Endothelial cell of umbilical vein (primary cell): ENCODE data around the gene ERBB3. TPM values are rescaled to one million over a fixed set of nuclear protein-coding genes. Genes with fewer than 3 reads are reported as not detected.

ENCODE experiments used
- BruUV-seq: library from RNA; stranded (reverse); fragments of 400-500 nt; replicated peaks from 2 replicates; lab custom pipeline; 2021; lab: Mats Ljungman, UMichigan
- CTCF ChIA-PET: fragments of 300-600, 350-600 bp; sonication (Branson Sonifier 250); formaldehyde crosslinking; loops from one replicate; lab custom pipeline; 2021; ENCODE audit warnings: antibody characterized with exemption, inconsistent platforms; lab: Charles Lee
- POLR2A ChIA-PET: fragments of 300-600, 350-600 bp; sonication (Branson Sonifier 250); formaldehyde crosslinking; loops from one replicate; lab custom pipeline; 2021; ENCODE audit warnings: antibody characterized with exemption, inconsistent platforms; lab: Charles Lee
- DNase-seq: peaks from one replicate; pipeline ENCODE4 v3.0.0-alpha.2; 2011; ENCODE audit warnings: low read depth, low spot score
- FAIRE-seq: peaks from 2 replicates; lab custom pipeline; 2011; peaks lifted over from hg19 to GRCh38; lab: Jason Lieb, UNC
- H2AFZ ChIP-seq: 2 replicates; pipeline ENCODE4 v1.6.0; 2012; ENCODE audit warnings: low read depth, low read length, control low read depth, inconsistent platforms
- H3K27ac ChIP-seq: 2 replicates; pipeline ENCODE4 v1.5.1; 2011; ENCODE audit warnings: low read depth, mild to moderate bottlenecking, control low read depth, low read length, moderate library complexity; ENCODE audit not compliant: insufficient read depth
- H3K27me3 ChIP-seq, 2 experiments: 2 replicates each; pipeline versions ENCODE4 v1.6.0 to v1.6.1; 2011; ENCODE audit warnings: low read length in 2 of 2, mixed read lengths in 1 of 2; ENCODE audit not compliant: control insufficient read depth in 2 of 2, insufficient read depth in 2 of 2
- H3K36me3 ChIP-seq, 2 experiments: 2 replicates in 1 of 2; 3 replicates in 1 of 2; pipeline ENCODE4 v1.5.1; 2011; ENCODE audit warnings: low read length in 2 of 2, mild to moderate bottlenecking in 1 of 2, moderate library complexity in 1 of 2; ENCODE audit not compliant: control insufficient read depth in 2 of 2, insufficient read depth in 2 of 2; ENCODE audit errors: extremely low read depth in 1 of 2
- H3K4me1 ChIP-seq: 3 replicates; pipeline ENCODE4 v1.5.1; 2011; ENCODE audit warnings: mild to moderate bottlenecking, low read length; ENCODE audit not compliant: control insufficient read depth, insufficient read depth; ENCODE audit errors: extremely low read depth
- H3K4me2 ChIP-seq: 2 replicates; pipeline ENCODE4 v1.6.1; 2011; ENCODE audit warnings: low read length, control low read depth, mixed read lengths; ENCODE audit not compliant: insufficient read depth
- H3K4me3 ChIP-seq, 3 experiments: fragments of 200-600 bp in 1 of 3; sonication (generic), shearing (Covaris generic) in 1 of 3; replicated peaks in 1 of 3; 2 replicates each; pipeline ENCODE4 v1.5.1; 2011 to 2016; ENCODE audit warnings: control low read depth in 3 of 3, low read length in 3 of 3, mild to moderate bottlenecking in 2 of 3, inconsistent platforms in 1 of 3, low read depth in 1 of 3, moderate library complexity in 1 of 3; ENCODE audit not compliant: insufficient read depth in 1 of 3
- H3K79me2 ChIP-seq: 2 replicates; pipeline ENCODE4 v1.6.0; 2012; ENCODE audit warnings: low read length, inconsistent platforms; ENCODE audit not compliant: control insufficient read depth, insufficient read depth
- H3K9ac ChIP-seq: replicated peaks from 2 replicates; pipeline ENCODE3; 2011; ENCODE audit warnings: low read length, control low read depth; ENCODE audit not compliant: insufficient read depth; ENCODE audit errors: extremely low read depth
- H3K9me1 ChIP-seq: replicated peaks from 3 replicates; pipeline ENCODE4 v1.6.0; 2011; ENCODE audit warnings: mild to moderate bottlenecking, low read length; ENCODE audit not compliant: control insufficient read depth, insufficient read depth; ENCODE audit errors: extremely low read depth
- H3K9me3 ChIP-seq: replicated peaks from 2 replicates; pipeline ENCODE4 v1.5.1; 2012; ENCODE audit warnings: low read length, inconsistent platforms; ENCODE audit not compliant: control insufficient read depth, insufficient read depth
- H4K20me1 ChIP-seq: replicated peaks from 2 replicates; pipeline ENCODE3; 2011; ENCODE audit warnings: mild to moderate bottlenecking, low read length; ENCODE audit not compliant: control insufficient read depth, insufficient read depth; ENCODE audit errors: extremely low read depth
- CTCF ChIP-seq, 2 donors: IDR thresholded peaks; 1 replicate in 1 of 2; 2 replicates in 1 of 2; pipeline ENCODE4 v1.5.1; 2011; ENCODE audit warnings: low read length in 2 of 2, mild to moderate bottlenecking in 2 of 2, moderate library complexity in 2 of 2, control low read depth in 1 of 2, inconsistent platforms in 1 of 2, low read depth in 1 of 2; ENCODE audit not compliant: insufficient read depth in 1 of 2; ENCODE audit errors: extremely low read depth in 1 of 2
- FOS ChIP-seq: IDR thresholded peaks from 2 replicates; pipeline ENCODE4 v1.6.1; 2011; ENCODE audit warnings: mild to moderate bottlenecking, low read length, moderate library complexity, borderline replicate concordance; ENCODE audit not compliant: insufficient read depth
- GATA2 ChIP-seq: IDR thresholded peaks from 2 replicates; pipeline ENCODE4 v1.7.0; 2011; ENCODE audit warnings: low read depth, mild to moderate bottlenecking, moderate library complexity, mixed read lengths, low read length; ENCODE audit not compliant: insufficient read length, insufficient read depth
- JUN ChIP-seq: IDR thresholded peaks from 2 replicates; pipeline ENCODE4 v1.6.1; 2011; ENCODE audit warnings: borderline replicate concordance, low read depth; ENCODE audit not compliant: insufficient read length, insufficient read depth
- MYC ChIP-seq: IDR thresholded peaks from one replicate; pipeline ENCODE4 v1.6.1; 2011; ENCODE audit warnings: mild to moderate bottlenecking, low read depth, low read length
- POLR2A ChIP-seq: IDR thresholded peaks from 2 replicates; pipeline ENCODE4 v1.6.1; 2012; ENCODE audit warnings: low read depth, mild to moderate bottlenecking, control low read depth, low read length
- POLR2AphosphoS5 ChIP-seq: IDR thresholded peaks from 2 replicates; pipeline ENCODE4 v1.6.1; 2012; ENCODE audit warnings: low read depth, mild to moderate bottlenecking, control low read depth, low read length, moderate library complexity; ENCODE audit not compliant: insufficient read depth
- dilution Hi-C: fragments of 300-500 bp; cut with MboI; formaldehyde crosslinking; loops from one replicate; pipeline ENCODE4 v1.15.0; 2019; ENCODE audit warnings: low sequenced_read_pairs; ENCODE audit not compliant: extremely low pct_ligation_motif_present
- intact Hi-C: fragments of 100-400 bp; cut with micrococcal nuclease; formaldehyde crosslinking; loops from one replicate; pipeline ENCODE4 v1.10.0; 2022
- polyA plus RNA-seq, 4 experiments: library from polyadenylated mRNA; depleted of rRNA in 3 of 4; stranded (reverse) in 3 of 4; unstranded in 1 of 4; fragments of >200 nt; gene quantifications; 2 replicates each; pipeline versions ENCODE4 v1.2.1 to v1.2.3, GENCODE V29; 2011 to 2012; ENCODE audit warnings: missing spikeins in 1 of 4
- total RNA-seq: library from RNA; stranded (reverse); gene quantifications from 2 replicates; pipeline ENCODE4 v1.2.3, GENCODE V29; 2021

The ERBB3 gene
- total and polyA plus RNA-seq, 2 donors (not counting 3 experiments of a cell fraction or from before 2014, with no cell fraction given): 0.11 to 1.5 TPM

DNA sequence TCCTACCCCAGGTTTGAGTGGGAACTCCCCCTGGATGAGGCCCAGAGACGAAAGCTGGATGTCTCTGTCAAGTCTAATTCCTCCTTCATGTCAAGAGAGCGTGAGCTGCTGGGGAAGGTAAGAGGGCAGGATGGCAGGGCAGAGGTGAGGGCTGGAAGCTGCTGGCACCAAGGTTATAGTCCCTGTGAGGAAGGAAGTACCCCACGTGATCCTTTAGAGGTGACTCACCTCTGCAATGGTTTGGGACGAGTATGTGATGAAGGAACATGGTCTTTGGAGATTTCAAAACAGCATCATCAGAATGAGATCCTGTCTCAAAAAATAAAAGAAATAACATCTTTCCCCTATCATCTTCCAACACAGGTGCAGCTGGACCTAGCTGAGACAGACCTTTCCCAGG, 63.3 kb downstream of the ERBB3 start:
- ChIA-PET CTCF (interaction anchor here (1.1 to 5.3 kb wide), 5 partner anchors 9 to 47 kb away, joined by 3 to 30 read pairs (median 5); partner anchors contain the start of genes ESYT1, MYL6B, SMARCC2 and ZC3H10), POLR2A (interaction anchor here (1.5 to 2.2 kb wide), 3 partner anchors 15 to 19 kb away, joined by 7 to 15 read pairs (median 13); partner anchors contain the start of genes ESYT1 and MYL6)
- Histone ChIP-seq H3K36me3 (peaks cover 15 to 32% of the 10 kb centered on the region in 2 experiments), H3K9me3 (no peaks in the 10 kb centered on the region), H3K4me3 (no peak overlapping the region), H3K27ac (peak overlapping the region; percentile 27), H3K4me1 (peaks cover 29% of the 10 kb centered on the region), H3K9ac (no peak overlapping the region), H2AFZ (no peak overlapping the region), H3K9me1 (no peaks in the 10 kb centered on the region), H3K4me2 (peak overlapping the region; percentile 3), H3K79me2 (no peaks in the 10 kb centered on the region), H3K27me3 (no peaks in the 10 kb centered on the region), H4K20me1 (no peaks in the 10 kb centered on the region)
- no TSS peak for BruUV-seq
- DNase-seq: no peak
- TF ChIP-seq FOS (peak; percentile 56), GATA2 (no peak), POLR2A (no peak), CTCF (IDR thresholded peaks at IDR 0.05; ENCODE audit: extremely low read depth in 1 of 2, insufficient read depth in 1 of 2, low read depth in 1 of 2, low read length in 2 of 2) (no peak), JUN (peak; percentile 28), POLR2AphosphoS5 (no peak), MYC (no peak)
- intact Hi-C loops: no loop called here
- dilution Hi-C loops: no loop called here
- peak; percentile 55 for FAIRE-seq
